Measurements from ENCODE around the gene SELENOI.

- TF ChIP-seq POLR2A (IDR thresholded peaks at IDR 0.05; ENCODE audit: low read depth, low read length), result no peak
- no peak for TF ChIP-seq MAX (IDR thresholded peaks at IDR 0.05; ENCODE audit: insufficient read depth, insufficient read length)
Observed at GRCh38 chr2:26442301-26442700, 96.4 kb downstream of the SELENOI start.
